NCI-H345 (cell line): ENCODE measurements around the gene ZNF148.

Experiments
- DNase-seq: peaks from one replicate; lab custom pipeline; 2025; lab: John Stamatoyannopoulos, UW

Gene ZNF148

DNA sequence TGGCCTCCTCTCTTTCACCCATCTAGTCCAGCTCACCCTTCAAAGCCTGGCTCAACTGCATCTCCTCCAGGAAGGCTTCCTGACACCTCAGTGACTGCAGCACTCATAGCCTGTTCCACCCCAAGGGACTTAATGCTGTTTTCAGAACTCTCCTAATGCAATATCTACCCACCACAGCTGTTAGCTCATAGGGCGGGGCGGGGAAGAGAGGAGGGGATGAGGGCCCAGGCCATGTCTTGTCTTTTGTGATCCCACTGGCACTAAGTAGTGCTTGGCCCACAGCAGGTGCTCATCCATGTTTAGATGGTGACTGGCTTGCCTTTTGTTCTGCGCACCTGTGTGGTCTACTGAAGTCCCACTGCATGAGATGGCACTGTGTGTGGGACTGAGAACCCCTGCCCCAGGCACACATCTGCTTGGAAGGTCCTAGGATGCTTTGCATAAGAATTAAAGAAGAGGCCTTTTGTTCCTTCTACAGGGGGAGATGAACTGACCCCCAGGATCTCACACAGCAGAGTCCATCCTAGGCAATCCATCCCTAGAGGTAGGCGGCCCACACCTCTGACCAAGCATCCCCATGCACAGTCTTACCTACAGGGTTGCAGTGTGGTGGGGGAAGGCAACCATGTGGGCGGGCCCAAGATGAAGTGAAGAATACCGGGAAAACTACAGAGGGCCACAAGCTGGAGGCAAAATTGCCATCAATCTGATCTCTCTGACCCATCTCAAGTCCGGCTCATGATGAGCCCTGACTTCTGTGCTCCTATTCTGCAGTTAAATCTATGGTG is 185.6 kb downstream of the ZNF148 start:
- no peak for DNase-seq

DNA sequence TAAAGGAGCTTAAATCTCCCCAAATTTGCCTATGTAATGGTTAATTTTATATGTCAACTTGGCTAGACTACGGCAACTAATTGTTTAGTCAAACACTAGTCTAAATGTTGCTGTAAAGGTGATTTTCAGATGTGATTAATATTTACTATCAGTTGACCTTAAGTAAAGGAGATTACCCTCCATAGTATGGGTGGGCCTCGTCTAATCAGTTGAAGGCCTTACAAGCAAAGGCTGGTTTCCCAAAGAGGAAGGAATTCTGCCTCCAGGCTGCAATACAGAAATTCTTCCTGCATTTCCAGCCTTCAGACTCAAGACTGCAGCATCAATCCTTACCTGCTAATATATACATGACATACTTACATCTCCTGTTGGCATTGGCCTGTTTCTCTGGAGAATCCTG is 186.2 kb downstream of the ZNF148 start:
- DNase-seq = no peak

DNA sequence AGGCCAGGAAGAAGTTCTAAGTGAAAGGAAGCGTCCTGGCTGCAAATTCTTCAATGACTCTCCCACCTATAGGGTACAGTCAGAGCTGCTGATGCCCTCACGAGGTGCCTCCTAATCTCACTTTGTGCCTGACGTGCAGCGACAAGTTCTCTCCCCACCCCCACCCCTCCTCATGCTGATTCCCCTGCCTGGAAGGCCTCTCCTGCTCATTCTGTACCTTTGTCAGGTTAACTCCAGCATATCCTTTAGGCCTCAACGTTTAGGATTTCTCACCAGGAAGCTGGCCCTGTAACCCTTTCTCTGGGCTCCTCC is 187.6 kb downstream of the ZNF148 start:
- no peak for DNase-seq

DNA sequence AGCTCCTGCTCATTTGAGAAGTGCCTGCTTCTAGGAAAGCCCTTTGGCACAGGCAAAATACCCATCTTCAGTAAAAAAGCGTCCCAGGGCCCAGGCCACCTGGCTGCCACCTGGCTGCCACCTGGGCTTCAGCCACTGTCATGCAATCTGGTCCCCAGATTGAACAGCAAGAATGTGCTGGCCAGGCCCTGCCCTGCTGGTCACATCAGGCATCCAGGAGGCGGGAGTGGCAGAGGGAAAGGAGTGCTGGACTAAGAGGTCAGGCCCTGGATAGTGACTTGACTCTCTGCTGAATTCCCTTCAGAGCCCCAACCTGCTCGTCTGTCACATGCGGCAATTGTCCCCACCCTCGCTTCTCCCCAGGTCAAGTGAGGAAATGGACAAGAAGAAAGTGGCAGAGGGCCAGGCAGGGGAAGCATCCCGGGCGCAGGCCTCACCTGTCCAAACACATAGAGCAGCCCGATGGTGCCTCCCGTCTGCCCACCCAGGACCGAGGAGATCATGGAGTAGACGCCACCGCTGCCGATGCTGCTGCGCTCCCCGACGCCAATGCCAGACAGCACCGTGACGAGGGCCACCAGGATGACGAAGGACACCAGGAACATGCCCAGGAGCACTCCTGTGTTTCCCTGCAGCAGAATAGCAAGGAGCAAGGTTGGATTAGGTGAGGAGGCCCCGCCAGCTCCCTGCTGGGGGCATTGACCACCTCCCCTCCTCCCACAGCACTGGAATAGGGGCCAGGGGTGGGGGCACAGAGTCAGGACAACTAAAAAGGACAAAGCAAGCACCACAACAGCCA is 188.1 kb downstream of the ZNF148 start:
- no peak for DNase-seq

DNA sequence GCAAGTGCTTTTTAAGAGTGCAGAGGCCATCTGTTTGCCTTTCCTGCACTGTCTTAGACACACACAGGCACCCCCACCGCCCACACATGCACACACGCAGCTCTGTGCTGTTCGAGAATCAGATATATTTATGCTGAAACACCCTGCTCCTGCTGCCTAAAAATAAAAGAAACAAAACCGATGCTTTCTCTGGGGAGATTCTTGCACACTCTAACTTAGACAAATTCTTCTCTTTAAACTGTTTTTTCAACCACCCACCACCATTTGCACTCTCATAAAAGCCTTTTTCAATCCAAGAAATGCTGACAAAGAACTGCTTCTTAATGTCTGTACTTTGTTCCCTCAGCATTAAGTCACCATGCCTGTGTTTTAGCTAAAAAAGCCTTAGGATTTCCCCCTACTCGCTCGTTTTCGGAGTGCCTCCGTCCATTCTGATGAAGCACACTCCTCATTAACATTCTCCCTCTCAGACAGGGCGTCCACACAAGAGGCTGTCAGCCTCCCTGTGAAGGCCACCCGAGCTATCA is 188.8 kb downstream of the ZNF148 start:
- no peak for DNase-seq

- DNase-seq = no peak
Observed at GRCh38 chr3:125185805-125186204, 189.3 kb downstream of the ZNF148 start.

GRCh38 chr3:125179884-125180240 is 195.3 kb downstream of the ZNF148 start:
- DNase-seq = no peak

DNA sequence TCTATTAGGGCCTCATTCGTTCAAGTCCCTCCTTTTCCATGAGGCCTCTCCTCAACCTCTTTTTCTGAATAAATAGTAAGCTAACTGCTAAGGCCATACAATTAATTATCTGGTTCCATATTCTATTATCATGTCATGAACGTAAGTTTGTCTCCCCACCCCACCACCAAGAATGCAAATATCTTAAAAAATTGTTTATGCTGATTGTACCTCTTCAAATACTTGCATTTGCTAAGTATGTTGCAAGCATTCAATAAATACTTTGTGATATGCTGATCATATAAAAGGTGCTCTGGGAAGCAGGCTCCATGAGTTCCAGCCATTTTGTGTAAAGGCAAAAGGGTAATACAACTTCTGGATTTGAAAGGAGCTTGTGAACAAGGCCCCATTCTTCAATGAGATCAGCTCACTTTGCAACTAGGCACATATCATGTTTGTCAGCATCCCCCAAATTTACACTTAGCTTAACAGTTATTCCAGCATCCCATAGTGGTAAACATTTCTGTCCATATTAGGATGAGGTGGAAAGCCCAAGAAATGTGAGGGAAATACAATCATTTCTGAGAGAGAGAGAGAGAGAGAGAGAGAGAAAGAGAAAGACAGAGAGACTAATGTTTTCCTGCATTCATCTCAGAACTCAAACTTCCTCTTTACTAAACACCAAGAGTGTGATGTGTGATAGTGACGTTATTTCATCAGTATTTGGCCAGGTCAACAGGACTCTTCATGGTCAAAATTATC is 195.8 kb downstream of the ZNF148 start:
- DNase-seq = no peak

DNA sequence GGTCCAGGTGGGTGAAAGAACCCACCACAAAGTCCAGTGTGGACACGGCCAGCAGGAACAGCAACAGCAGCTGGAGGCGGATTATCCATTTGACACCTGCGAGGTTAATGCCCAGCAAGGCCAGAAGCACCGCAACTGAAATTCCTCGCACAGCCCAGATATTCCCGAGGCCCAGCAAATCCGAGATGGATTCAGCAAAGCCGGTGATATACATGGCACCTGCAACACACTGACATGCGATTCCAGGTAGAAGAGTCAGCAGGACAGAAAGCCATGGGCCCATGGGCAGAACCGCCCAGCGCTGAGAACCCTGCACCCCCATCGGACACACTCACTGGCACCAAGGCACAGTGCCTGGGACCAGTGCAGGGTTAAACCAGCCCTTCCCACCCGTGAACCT is 197.4 kb downstream of the ZNF148 start:
- no peak for DNase-seq
